ENCODE results near the gene ALG12. TPM values are rescaled to one million over a fixed set of nuclear protein-coding genes. Genes with fewer than 3 reads are reported as not detected.

Gene ALG12
- total RNA-seq, 4 donors from 2014 or later = 17.3 to 25.5 (median 22.1) TPM

DNA sequence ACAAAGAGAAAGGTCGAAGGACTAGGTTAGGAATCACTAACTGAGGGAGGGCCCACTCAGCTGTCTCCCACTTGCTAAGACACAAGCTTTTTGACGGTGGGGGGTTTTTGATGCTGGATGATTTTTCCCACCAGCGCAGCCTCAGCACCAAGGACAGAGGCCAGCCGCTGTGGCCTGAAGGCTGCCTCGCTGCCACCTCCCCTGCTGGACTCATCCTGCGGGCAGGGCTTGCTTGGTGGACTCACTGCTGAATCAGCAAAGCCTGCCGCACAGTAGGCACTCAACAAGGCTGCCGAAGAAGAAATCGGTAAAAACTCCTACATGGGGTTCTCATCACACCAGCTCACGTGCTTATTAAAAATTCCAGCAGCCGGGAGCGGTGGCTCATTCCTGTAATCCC is 2.6 kb downstream of the ALG12 start:
- peaks cover 0 to 20% (median 0%) of the 10 kb centered on the region in 3 donors for H3K36me3 ChIP-seq
- H3K4me3 ChIP-seq = no peak overlapping the region
- no peak for TF ChIP-seq POLR2A (IDR thresholded peaks at IDR 0.05)
- no peak for TF ChIP-seq CTCF (IDR thresholded peaks at IDR 0.05)

DNA sequence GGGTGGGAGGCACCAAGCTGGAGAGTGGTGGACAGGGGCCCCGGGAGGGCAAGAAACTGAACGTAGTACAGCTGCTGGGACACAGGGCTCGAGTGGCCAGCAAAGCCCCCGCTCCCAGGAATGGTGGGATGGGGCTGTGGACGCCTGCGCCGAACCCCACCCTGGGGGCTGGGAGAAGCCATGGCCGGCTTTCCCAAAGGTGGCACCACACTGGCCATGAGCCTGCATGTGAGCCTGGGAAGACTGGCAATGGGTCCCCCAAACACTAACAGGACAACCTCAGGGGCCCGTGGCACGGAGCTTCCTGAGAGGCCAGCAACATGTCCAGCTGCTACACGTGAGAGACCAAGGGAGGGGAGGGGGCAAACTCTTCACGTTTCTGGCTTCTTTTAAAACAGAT is 4.0 kb downstream of the ALG12 start:
- H3K27ac ChIP-seq = no peak overlapping the region
- peaks cover 4 to 14% (median 6%) of the 10 kb centered on the region in 4 donors for H3K4me1 ChIP-seq
- no peaks in the 10 kb centered on the region for H3K9me3 ChIP-seq
- no peak for TF ChIP-seq POLR2A (IDR thresholded peaks at IDR 0.05)
- no peak for DNase-seq
- H3K36me3 ChIP-seq = peaks cover 0 to 33% (median 0%) of the 10 kb centered on the region in 3 donors
- no peaks in the 10 kb centered on the region for H3K27me3 ChIP-seq
- no peak overlapping the region for H3K4me3 ChIP-seq

More for the DNA sequence above, 2.6 kb downstream of the ALG12 start:
- Histone ChIP-seq H3K27me3 (no peaks in the 10 kb centered on the region), H3K4me1 (peaks cover 4 to 18% (median 7%) of the 10 kb centered on the region in 4 donors), H3K27ac (no peak overlapping the region), H3K9me3 (no peaks in the 10 kb centered on the region)
- DNase-seq = no peak

DNA sequence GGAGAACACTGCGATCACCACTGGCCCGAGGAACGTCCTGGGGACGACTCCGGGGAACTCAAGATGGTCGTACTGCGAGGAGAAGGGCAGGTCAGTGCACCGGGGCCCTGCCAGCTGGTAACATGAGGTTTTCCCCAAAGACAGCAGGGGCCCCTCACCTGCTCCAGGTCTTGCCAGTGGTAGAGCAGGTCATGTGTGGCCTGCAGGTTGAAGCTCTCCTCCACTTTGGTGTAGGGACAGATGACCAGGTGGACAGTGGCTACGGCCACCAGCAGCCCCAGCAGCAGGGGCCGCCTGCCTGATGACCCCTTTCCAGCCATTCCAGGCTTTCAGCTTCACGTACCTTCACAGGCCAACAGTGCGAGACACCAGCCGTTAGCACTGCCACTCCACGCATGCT is 4.8 kb downstream of the ALG12 start:
- H3K36me3 ChIP-seq = peaks cover 0 to 33% (median 0%) of the 10 kb centered on the region in 3 donors
- TF ChIP-seq CTCF (IDR thresholded peaks at IDR 0.05) (no peak), POLR2A (IDR thresholded peaks at IDR 0.05) (no peak)

DNA sequence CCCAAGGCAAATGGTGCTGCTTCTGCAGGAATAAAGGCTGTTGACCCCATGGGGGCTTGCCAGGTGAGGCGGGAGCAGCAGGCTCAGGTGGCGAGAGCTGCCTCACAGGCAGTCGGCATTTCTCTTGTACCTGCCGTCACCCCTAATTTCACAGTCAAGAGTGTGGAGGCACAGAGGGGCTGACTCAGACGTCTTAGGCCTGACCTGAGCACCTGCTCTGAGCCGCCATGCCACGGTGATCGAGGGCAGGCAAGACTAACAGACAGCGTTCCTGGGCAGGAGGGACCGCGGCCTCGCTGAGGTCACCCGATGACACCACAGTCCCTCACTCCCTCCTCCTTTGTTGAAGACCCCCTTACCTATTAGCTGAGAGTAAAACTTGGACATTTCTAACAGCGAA is 5.2 kb downstream of the ALG12 start:
- H3K36me3 ChIP-seq = peaks cover 0 to 34% (median 0%) of the 10 kb centered on the region in 3 donors
- TF ChIP-seq POLR2A (IDR thresholded peaks at IDR 0.05) (no peak), CTCF (IDR thresholded peaks at IDR 0.05) (no peak)
- no peaks in the 10 kb centered on the region for H3K9me3 ChIP-seq
- no peaks in the 10 kb centered on the region for H3K27me3 ChIP-seq
- H3K27ac ChIP-seq = no peak overlapping the region
- DNase-seq = no peak
- H3K4me1 ChIP-seq = peaks cover 0 to 10% (median 4%) of the 10 kb centered on the region in 4 donors
- no peak overlapping the region for H3K4me3 ChIP-seq

More for the DNA sequence above, 4.8 kb downstream of the ALG12 start:
- no peak overlapping the region for H3K27ac ChIP-seq
- H3K27me3 ChIP-seq = no peaks in the 10 kb centered on the region
- H3K4me3 ChIP-seq = no peak overlapping the region
- peaks cover 0 to 10% (median 4%) of the 10 kb centered on the region in 4 donors for H3K4me1 ChIP-seq
- peak in 1 of 3 donors; percentile 40 for DNase-seq
- H3K9me3 ChIP-seq = no peaks in the 10 kb centered on the region

GRCh38 chr22:49911881-49912625 is 6.2 kb downstream of the ALG12 start:
- H3K27me3 ChIP-seq = no peaks in the 10 kb centered on the region

More at GRCh38 chr22:49911881-49912625, 6.2 kb downstream of the ALG12 start:
- Histone ChIP-seq H3K4me3 (no peak overlapping the region), H3K36me3 (peaks cover 0 to 44% (median 0%) of the 10 kb centered on the region in 3 donors), H3K9me3 (no peaks in the 10 kb centered on the region), H3K4me1 (peaks cover 0 to 6% (median 2%) of the 10 kb centered on the region in 4 donors), H3K27ac (no peak overlapping the region)
- TF ChIP-seq CTCF (IDR thresholded peaks at IDR 0.05) (no peak), POLR2A (IDR thresholded peaks at IDR 0.05) (no peak)
- peak in 1 of 3 donors; percentile 40 for DNase-seq

Measured in Peyer's patch (tissue), 4 donors.